ENCODE data around the gene TMEM179B. TPM values are rescaled to one million over a fixed set of nuclear protein-coding genes. Genes with fewer than 3 reads are reported as not detected.

Gene TMEM179B
- total and polyA plus RNA-seq, 2 of the 13 experiments (the other 11 are each of a cell fraction or from before 2014, with no cell fraction given) = 24.8 to 25.7 TPM

GRCh38 chr11:62805076-62805892, 18.1 kb downstream of the TMEM179B start, which contains the start of gene NXF1 (continued):
- TF ChIP-seq SNAPC2 (CRISPR knock-in tag; IDR thresholded peaks at IDR 0.05) (no peak), SMAD1 (CRISPR knock-in tag; IDR thresholded peaks at IDR 0.05; ENCODE audit: borderline replicate concordance, low read depth) (0 out of 2 replicates have a peak, but pooled peaks have one; percentile 29), NFYB (CRISPR knock-in tag; IDR thresholded peaks at IDR 0.05) (peak; percentile 55), PRMT3 (CRISPR knock-in tag; IDR thresholded peaks at IDR 0.05; ENCODE audit: borderline replicate concordance, low read depth) (peak; percentile 81; the same call in 1 of the 2 replicates), ZMYM3 (CRISPR knock-in tag; IDR thresholded peaks at IDR 0.05) (no peak), ZNF577 (CRISPR knock-in tag; IDR thresholded peaks at IDR 0.05; ENCODE audit: borderline replicate concordance, low read depth) (no peak), SIN3B (IDR thresholded peaks at IDR 0.05; ENCODE audit: low read length) (peak; percentile 65; the same call in 1 of the 2 replicates), BCLAF1 (IDR thresholded peaks at IDR 0.05) (no peak), ZNF326 (CRISPR knock-in tag; IDR thresholded peaks at IDR 0.05; ENCODE audit: borderline replicate concordance) (peak; percentile 98), ZNF782 (CRISPR knock-in tag; IDR thresholded peaks at IDR 0.05; ENCODE audit: borderline replicate concordance) (peak; percentile 87; the same call in 1 of the 2 replicates), ZNF790 (CRISPR knock-in tag; IDR thresholded peaks at IDR 0.05; ENCODE audit: borderline replicate concordance) (0 out of 2 replicates have a peak, but pooled peaks have one; percentile 54), TRIM22 (IDR thresholded peaks at IDR 0.05) (no peak), HIC2 (CRISPR knock-in tag; IDR thresholded peaks at IDR 0.05; ENCODE audit: low read depth) (peak; percentile 59; the same call in 1 of the 2 replicates), ZNF441 (CRISPR knock-in tag; IDR thresholded peaks at IDR 0.05; ENCODE audit: borderline replicate concordance) (peak; percentile 58; the same call in 1 of the 2 replicates), NFAT5 (CRISPR knock-in tag; IDR thresholded peaks at IDR 0.05) (peak; percentile 93), ZFP41 (CRISPR knock-in tag; IDR thresholded peaks at IDR 0.05; ENCODE audit: borderline replicate concordance) (0 out of 2 replicates have a peak, but pooled peaks have one; percentile 63)
